Measurements from ENCODE around the gene ABCG1.

GRCh38 chr21:42182713-42183371 is 36.1 kb upstream of the ABCG1 start:
- no peak for TF ChIP-seq BHLHE40 (IDR thresholded peaks at IDR 0.05; ENCODE audit: borderline replicate concordance)
- TF ChIP-seq NFRKB (IDR thresholded peaks at IDR 0.05), result no peak
- TF ChIP-seq TARDBP (IDR thresholded peaks at IDR 0.05), result no peak
- no peak for TF ChIP-seq FOXA1 (IDR thresholded peaks at IDR 0.05)
- TF ChIP-seq HDGF (IDR thresholded peaks at IDR 0.05; ENCODE audit: borderline replicate concordance), result no peak
- no peak for TF ChIP-seq LEF1 (IDR thresholded peaks at IDR 0.05; ENCODE audit: borderline replicate concordance)
- TF ChIP-seq FOXM1 (IDR thresholded peaks at IDR 0.05; ENCODE audit: borderline replicate concordance), result no peak
- no peak for TF ChIP-seq L3MBTL2 (conservative IDR thresholded peaks at IDR 0.05)
- TF ChIP-seq SP1 (IDR thresholded peaks at IDR 0.05), result no peak
- TF ChIP-seq FOXK2 (IDR thresholded peaks at IDR 0.05), result no peak
- TF ChIP-seq SUZ12 (IDR thresholded peaks at IDR 0.05), result no peak
- TF ChIP-seq ZNF384 (IDR thresholded peaks at IDR 0.05), result no peak

All from HEK293T (cell line).